Measurements from ENCODE around the gene ARVCF. TPM values are rescaled to one million over a fixed set of nuclear protein-coding genes. Genes with fewer than 3 reads are reported as not detected.

Gene ARVCF
- total RNA-seq, 2 experiments from 2014 or later: 0.86 to 1.4 TPM

Small RNA genes lying within 50 kb of the gene (microRNA-seq; reads per million reads assigned to microRNA genes)
- gene MIR185: 2,539 reads per million, percentile 87 among the genes with 10 or more reads in this experiment
- gene MIR4761: not detected

Other genes with a start within 250 kb of the ARVCF start
- 10 to 100 TPM in 1 of 2 experiments, 1 to 10 TPM in 1; 9.7 to 10.3 TPM for gene GNB1L, start 161.9 kb downstream of the ARVCF start, total RNA-seq
- gene RTL10, start 161.9 kb downstream of the ARVCF start, total RNA-seq: 10 to 100 TPM; 16.1 to 17.0 TPM
- gene COMT, start 75.1 kb downstream of the ARVCF start, total RNA-seq: 10 to 100 TPM; 92.8 to 97.1 TPM
- gene TXNRD2, start 75.0 kb downstream of the ARVCF start, total RNA-seq: 10 to 100 TPM; 16.1 to 19.3 TPM
- gene TANGO2, start 4.3 kb upstream of the ARVCF start, total RNA-seq: 10 to 100 TPM; 39.1 to 43.3 TPM
- gene DGCR8, start 63.4 kb upstream of the ARVCF start, total RNA-seq: 10 to 100 TPM; 52.3 to 55.2 TPM
- 100 to 1,000 TPM; 320 to 332 TPM for gene RANBP1, start 99.3 kb upstream of the ARVCF start, total RNA-seq
- gene TRMT2A, start 100.4 kb upstream of the ARVCF start, total RNA-seq: 100 to 1,000 TPM in 1 of 2 experiments, 10 to 100 TPM in 1; 92.1 to 102 TPM
- 10 to 100 TPM; 60.5 to 65.5 TPM for gene ZDHHC8, start 115.0 kb upstream of the ARVCF start, total RNA-seq
- not detected for gene CCDC188, start 134.2 kb upstream of the ARVCF start, total RNA-seq

Measured in activated CD8-positive, alpha-beta T cell treated with anti-CD3 and anti-CD28 coated beads, Interleukin-2, amount 10 ng/mL, durations not matched to agents 7 days and 5 days (primary cell).